HL-60/S4 (cell line): ENCODE results near the gene ZDHHC3.
"Not testable (repeated sequence)": the region's sequence is repeated elsewhere in the genome, so short reads cannot be mapped to it uniquely, and the experiment has no call there.

Source experiments
- in situ Hi-C: fragments of 300-500 bp; cut with MboI; formaldehyde crosslinking; loops from 2 replicates; pipeline ENCODE4 v1.14.3; 2022; ENCODE audit warnings: low sequenced_read_pairs

The ZDHHC3 gene

GRCh38 chr3:44966795-44967278, 9.1 kb downstream of the ZDHHC3 start:
- in situ Hi-C loops, result no loop called here

- in situ Hi-C loops, result no loop called here
These were observed 10.8 kb downstream of the ZDHHC3 start for GRCh38 chr3:44965165-44965564.

GRCh38 chr3:44963571-44964325, 12.2 kb downstream of the ZDHHC3 start:
- in situ Hi-C loops, result no loop called here

GRCh38 chr3:44962621-44963393, 13.2 kb downstream of the ZDHHC3 start:
- in situ Hi-C loops, result no loop called here

GRCh38 chr3:44961888-44962287, 14.1 kb downstream of the ZDHHC3 start:
- in situ Hi-C loops, result no loop called here

GRCh38 chr3:44960387-44961026, 15.5 kb downstream of the ZDHHC3 start:
- in situ Hi-C loops, result no loop called here

- in situ Hi-C loops, result no loop called here
These were observed 17.6 kb downstream of the ZDHHC3 start for GRCh38 chr3:44958386-44958785.

- in situ Hi-C loops, result no loop called here
These were observed 18.0 kb downstream of the ZDHHC3 start for GRCh38 chr3:44957986-44958385.

GRCh38 chr3:44955917-44956316, 20.1 kb downstream of the ZDHHC3 start:
- in situ Hi-C loops, result no loop called here

- in situ Hi-C loops, result no loop called here
These were observed 21.0 kb downstream of the ZDHHC3 start for GRCh38 chr3:44954962-44955361.

GRCh38 chr3:44954304-44954703, 21.7 kb downstream of the ZDHHC3 start:
- in situ Hi-C loops, result no loop called here

- in situ Hi-C loops, result no loop called here
These were observed 23.3 kb downstream of the ZDHHC3 start for GRCh38 chr3:44952689-44953088.

GRCh38 chr3:44950275-44950734, 25.7 kb downstream of the ZDHHC3 start:
- in situ Hi-C loops, result no loop called here

GRCh38 chr3:44949770-44950169, 26.2 kb downstream of the ZDHHC3 start:
- in situ Hi-C loops, result not testable (repeated sequence)

GRCh38 chr3:44948239-44948638, 27.7 kb downstream of the ZDHHC3 start:
- in situ Hi-C loops, result no loop called here

GRCh38 chr3:44942202-44942921, 33.6 kb downstream of the ZDHHC3 start:
- in situ Hi-C loops, result no loop called here

- in situ Hi-C loops, result no loop called here
These were observed 36.4 kb downstream of the ZDHHC3 start for GRCh38 chr3:44939581-44940036.

GRCh38 chr3:44932986-44933944, 42.7 kb downstream of the ZDHHC3 start:
- in situ Hi-C loops, result no loop called here

- in situ Hi-C loops, result no loop called here
These were observed 43.7 kb downstream of the ZDHHC3 start for GRCh38 chr3:44932271-44932670.

- in situ Hi-C loops, result no loop called here
These were observed 44.2 kb downstream of the ZDHHC3 start for GRCh38 chr3:44931791-44932190.
